HepG2 (cell line): Measurements from ENCODE around the gene SFMBT1. TPM values are rescaled to one million over a fixed set of nuclear protein-coding genes. Genes with fewer than 3 reads are reported as not detected.
A peak's percentile ranks its signal among the peaks of the same experiment; 100 is the strongest.

Source experiments
- GATAD2A ChIP-seq: IDR thresholded peaks from 2 replicates; pipeline ENCODE4 v1.6.1; 2016
- GTF2F1 ChIP-seq: fragments of 150-350 bp; IDR thresholded peaks from 2 replicates; pipeline ENCODE4 v1.6.1; 2014; ENCODE audit warnings: low read length
- HIVEP1 ChIP-seq: sonication (generic); formaldehyde crosslinking; IDR thresholded peaks from 2 replicates; pipeline ENCODE4 v1.4.0; 2020; ENCODE audit warnings: mild to moderate bottlenecking, missing genetic modification reagents
- HNRNPL ChIP-seq: fragments of 200-400 bp; formaldehyde crosslinking; IDR thresholded peaks from 2 replicates; pipeline ENCODE4 v1.6.1; 2017; ENCODE audit warnings: mild to moderate bottlenecking, low read depth, low read length
- KDM2A ChIP-seq: sonication (generic); formaldehyde crosslinking; IDR thresholded peaks from 2 replicates; pipeline ENCODE4 v1.4.0; 2020; ENCODE audit warnings: low read depth, missing genetic modification reagents, borderline replicate concordance
- RBM39 ChIP-seq: fragments of 200-400 bp; formaldehyde crosslinking; IDR thresholded peaks from one replicate; pipeline ENCODE4 v1.6.1; 2018; ENCODE audit warnings: antibody characterized with exemption, mild to moderate bottlenecking, low read depth, low read length; ENCODE audit not compliant: poor library complexity, severe bottlenecking
- SPEN ChIP-seq: sonication (generic); formaldehyde crosslinking; IDR thresholded peaks from 2 replicates; pipeline ENCODE4 v1.5.1; 2020; ENCODE audit warnings: low read depth, mild to moderate bottlenecking, missing genetic modification reagents
- TAF1 ChIP-seq: sonication (generic); formaldehyde crosslinking; IDR thresholded peaks from 2 replicates; pipeline ENCODE4 v1.4.0; 2020; ENCODE audit warnings: missing genetic modification reagents
- ZBTB40 ChIP-seq, 2 experiments: fragments of 450-650 bp in 1 of 2; sonication (generic) in 1 of 2; formaldehyde crosslinking in 1 of 2; IDR thresholded peaks; 2 replicates each; pipeline versions ENCODE4 v1.6.1 to v1.8.0; 2016 to 2022; ENCODE audit warnings: antibody characterized with exemption in 1 of 2, mild to moderate bottlenecking in 1 of 2, missing genetic modification reagents in 1 of 2
- ZBTB46 ChIP-seq: sonication (generic); formaldehyde crosslinking; IDR thresholded peaks from 2 replicates; pipeline ENCODE4 v1.4.0; 2020; ENCODE audit warnings: mild to moderate bottlenecking, missing genetic modification reagents, borderline replicate concordance
- ZC3H13 ChIP-seq: sonication (generic); formaldehyde crosslinking; IDR thresholded peaks from 2 replicates; pipeline ENCODE4 v1.8.1; 2023; ENCODE audit warnings: mild to moderate bottlenecking, missing genetic modification reagents, moderate library complexity
- ZNF460 ChIP-seq: sonication (generic); formaldehyde crosslinking; IDR thresholded peaks from 2 replicates; pipeline ENCODE4 v1.5.1; 2020; ENCODE audit warnings: missing genetic modification reagents, mild to moderate bottlenecking, borderline replicate concordance
- polyA plus RNA-seq, 8 experiments: library from polyadenylated mRNA; depleted of rRNA in 3 of 8; stranded (reverse) in 7 of 8; unstranded in 1 of 8; fragments of >200 nt; fragmentation: Illumina TruSeq in 4 of 8; extraction: Trizol in 4 of 8; gene quantifications; 2 replicates each; pipeline versions ENCODE4 v1.2.1 to v1.2.3, GENCODE V29; 2011 to 2016; ENCODE audit warnings: low read depth in 4 of 8, missing spikeins in 1 of 8, mixed read lengths in 1 of 8; ENCODE audit not compliant: insufficient read depth in 1 of 8
- total RNA-seq, 5 experiments: library from RNA; depleted of rRNA; stranded (reverse); fragments of >200 nt; fragmentation: Illumina TruSeq; extraction: Trizol; gene quantifications; 2 replicates each; pipeline ENCODE4 v1.2.3, GENCODE V29; 2016; ENCODE audit warnings: low read depth in 1 of 5
- TF ChIP-seq, protein P1 (sequence below): sonication (generic); formaldehyde crosslinking; IDR thresholded peaks from 2 replicates; pipeline ENCODE4 v1.5.0; 2020; ENCODE audit warnings: mild to moderate bottlenecking, missing genetic modification reagents

The SFMBT1 gene
- total and polyA plus RNA-seq, 2 of the 13 experiments (the other 11 are each of a cell fraction or from before 2014, with no cell fraction given), result 3.8 to 12.8 TPM

DNA sequence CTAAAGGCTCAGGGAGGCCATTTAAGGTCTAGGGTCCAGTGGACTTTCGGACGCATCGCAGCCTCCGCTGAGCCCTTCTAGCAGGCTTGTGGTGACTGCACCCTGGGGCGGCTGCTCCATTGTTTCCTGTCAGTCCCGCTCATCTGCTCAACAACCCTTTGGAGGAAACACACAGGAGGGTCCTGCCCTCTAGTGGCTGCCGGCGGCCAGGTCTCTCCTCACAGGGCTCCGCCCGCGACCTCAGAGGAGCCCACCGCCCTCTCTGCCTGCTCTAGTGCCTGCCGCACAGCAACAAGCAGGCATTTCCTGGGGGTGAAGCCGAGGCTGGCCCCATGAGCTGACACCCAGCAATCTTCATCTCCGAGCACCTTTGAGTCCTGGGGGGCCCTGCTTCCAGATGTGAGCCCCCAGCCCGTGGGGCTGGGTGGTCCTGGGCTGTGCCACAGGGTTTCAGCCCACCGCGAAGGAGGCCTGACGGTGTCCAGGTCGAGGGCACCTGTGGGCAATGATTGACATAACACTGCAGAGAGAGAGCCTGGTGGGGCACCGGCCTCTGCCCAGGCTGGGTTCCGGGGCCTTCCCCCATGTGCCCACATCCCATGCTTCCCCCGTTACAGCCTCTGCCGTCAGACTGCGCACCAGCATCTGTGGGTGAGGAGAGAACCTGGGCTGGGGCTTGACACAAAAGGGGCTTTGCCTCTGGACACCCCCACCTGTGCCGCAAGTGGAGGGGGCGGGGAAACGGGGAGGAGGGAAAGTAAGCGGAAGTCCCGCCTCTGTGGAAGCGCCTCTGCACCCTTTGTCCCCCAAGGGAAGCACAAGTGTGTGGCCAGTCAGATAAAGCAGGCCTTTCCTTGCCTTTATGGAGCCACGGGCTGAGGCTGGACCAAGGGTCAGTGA is 27.0 kb upstream of the SFMBT1 start (continued):
- TF ChIP-seq GATAD2A (CRISPR knock-in tag), result peak; percentile 62
- TF ChIP-seq ZC3H13, result 0 out of 2 replicates have a peak, but pooled peaks have one; percentile 23
- TF ChIP-seq, protein P1, sequence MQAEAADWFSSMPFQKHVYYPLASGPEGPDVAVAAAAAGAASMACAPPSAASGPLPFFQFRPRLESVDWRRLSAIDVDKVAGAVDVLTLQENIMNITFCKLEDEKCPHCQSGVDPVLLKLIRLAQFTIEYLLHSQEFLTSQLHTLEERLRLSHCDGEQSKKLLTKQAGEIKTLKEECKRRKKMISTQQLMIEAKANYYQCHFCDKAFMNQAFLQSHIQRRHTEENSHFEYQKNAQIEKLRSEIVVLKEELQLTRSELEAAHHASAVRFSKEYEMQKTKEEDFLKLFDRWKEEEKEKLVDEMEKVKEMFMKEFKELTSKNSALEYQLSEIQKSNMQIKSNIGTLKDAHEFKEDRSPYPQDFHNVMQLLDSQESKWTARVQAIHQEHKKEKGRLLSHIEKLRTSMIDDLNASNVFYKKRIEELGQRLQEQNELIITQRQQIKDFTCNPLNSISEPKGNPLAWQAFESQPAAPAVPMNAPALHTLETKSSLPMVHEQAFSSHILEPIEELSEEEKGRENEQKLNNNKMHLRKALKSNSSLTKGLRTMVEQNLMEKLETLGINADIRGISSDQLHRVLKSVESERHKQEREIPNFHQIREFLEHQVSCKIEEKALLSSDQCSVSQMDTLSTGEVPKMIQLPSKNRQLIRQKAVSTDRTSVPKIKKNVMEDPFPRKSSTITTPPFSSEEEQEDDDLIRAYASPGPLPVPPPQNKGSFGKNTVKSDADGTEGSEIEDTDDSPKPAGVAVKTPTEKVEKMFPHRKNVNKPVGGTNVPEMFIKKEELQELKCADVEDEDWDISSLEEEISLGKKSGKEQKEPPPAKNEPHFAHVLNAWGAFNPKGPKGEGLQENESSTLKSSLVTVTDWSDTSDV (CRISPR knock-in tag), result peak; percentile 82
- no peak for TF ChIP-seq ZBTB46 (CRISPR knock-in tag)
- no peak for TF ChIP-seq GTF2F1
- peak; percentile 34; the same call in 1 of the 2 replicates for TF ChIP-seq TAF1 (CRISPR knock-in tag)
- peak; percentile 92 for TF ChIP-seq HNRNPL
- no peak; the same call in 1 of the 2 replicates for TF ChIP-seq HIVEP1
- TF ChIP-seq KDM2A (CRISPR knock-in tag), result peak; percentile 70
- TF ChIP-seq ZNF460, result peak; percentile 58; the same call in 1 of the 2 replicates
- no peak for TF ChIP-seq SPEN (CRISPR knock-in tag)
- peak; percentile 33 for TF ChIP-seq RBM39
- TF ChIP-seq ZBTB40 (IDR thresholded peaks at IDR 0.05), result no peak
- 0 out of 2 replicates have a peak, but pooled peaks have one; percentile 46 for TF ChIP-seq ZBTB40 (CRISPR knock-in tag; IDR thresholded peaks at IDR 0.05)
